ENCODE results near the gene ZFPL1.

ZFPL1 gene

GRCh38 chr11:65083834-65084597 lies at the start of gene ZFPL1, which contains the start of gene CDCA5:
ZFPL1 (plus strand) TSS chr11:65084222; CDS start chr11:65084699, 477 bp downstream.
CDCA5 (minus strand) TSS chr11:65084040; CDS start chr11:65083978, 62 bp downstream.
- peak; percentile 97 for DNase-seq

DNA sequence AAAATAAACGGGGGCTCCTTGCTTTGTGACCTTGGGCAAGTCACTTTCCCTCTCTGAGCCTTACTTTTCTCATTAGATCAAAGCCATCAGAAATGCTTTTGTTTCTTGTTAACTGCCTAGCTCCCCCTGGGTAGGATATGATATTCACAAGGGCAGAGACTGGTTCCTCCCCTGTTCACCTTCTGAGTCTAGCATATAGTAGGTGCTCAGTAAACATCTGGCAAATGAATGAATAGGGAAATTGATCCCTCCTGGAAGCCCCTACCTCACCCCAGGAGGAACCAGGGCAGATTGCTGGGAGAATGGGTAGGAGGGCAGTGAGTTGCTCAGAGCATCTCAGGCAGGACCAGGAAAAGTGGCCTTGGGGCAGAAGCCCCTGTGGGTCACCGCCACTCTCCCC lies 49.6 kb upstream of the ZFPL1 start:
- no peak for DNase-seq

- DNase-seq = no peak
Observed at GRCh38 chr11:65035579-65035978, 48.4 kb upstream of the ZFPL1 start.

GRCh38 chr11:65036931-65037330 lies 47.1 kb upstream of the ZFPL1 start:
- DNase-seq = no peak

DNA sequence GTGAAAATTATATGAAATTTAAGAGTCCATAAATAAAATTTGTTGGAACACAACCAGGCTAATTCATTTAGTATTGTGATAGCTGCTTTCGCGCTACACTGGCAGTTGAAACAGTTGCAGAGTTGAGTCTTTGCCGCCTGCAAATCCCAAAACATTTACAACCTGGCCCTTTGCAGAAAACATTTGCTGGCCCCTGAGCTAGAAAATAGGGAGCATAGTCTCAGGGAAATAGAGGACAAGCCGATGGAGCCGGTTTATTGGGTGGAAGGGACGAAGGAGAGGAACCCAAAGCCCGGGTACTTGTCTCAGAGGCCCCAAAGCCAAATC lies 43.5 kb upstream of the ZFPL1 start:
- no peak for DNase-seq

- peak; percentile 91 for DNase-seq
Observed at GRCh38 chr11:65040847-65041622, 43.0 kb upstream of the ZFPL1 start, which contains the start of gene SAC3D1. SAC3D1 (plus strand) TSS chr11:65041210; CDS start chr11:65041293, 83 bp downstream.

DNA sequence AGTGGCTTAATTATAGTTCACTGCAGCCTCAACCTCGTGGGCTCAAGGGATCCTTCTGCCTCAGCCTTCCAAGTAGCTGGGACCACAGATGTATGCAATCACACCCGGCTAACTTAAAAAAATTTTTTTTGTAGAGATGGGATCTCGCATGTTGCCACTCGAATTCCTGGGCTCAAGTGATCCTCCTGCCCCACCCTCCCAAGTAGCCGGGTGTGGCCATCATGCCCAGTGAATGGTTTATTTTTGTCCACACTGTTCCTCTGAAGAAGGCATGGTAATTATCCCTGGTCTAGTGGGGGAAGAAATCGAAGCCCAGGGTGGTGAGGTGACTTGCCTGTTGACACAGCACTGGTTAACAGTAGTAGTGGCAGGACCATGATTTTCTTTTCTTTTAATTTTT lies 41.1 kb upstream of the ZFPL1 start:
- no peak for DNase-seq

DNA sequence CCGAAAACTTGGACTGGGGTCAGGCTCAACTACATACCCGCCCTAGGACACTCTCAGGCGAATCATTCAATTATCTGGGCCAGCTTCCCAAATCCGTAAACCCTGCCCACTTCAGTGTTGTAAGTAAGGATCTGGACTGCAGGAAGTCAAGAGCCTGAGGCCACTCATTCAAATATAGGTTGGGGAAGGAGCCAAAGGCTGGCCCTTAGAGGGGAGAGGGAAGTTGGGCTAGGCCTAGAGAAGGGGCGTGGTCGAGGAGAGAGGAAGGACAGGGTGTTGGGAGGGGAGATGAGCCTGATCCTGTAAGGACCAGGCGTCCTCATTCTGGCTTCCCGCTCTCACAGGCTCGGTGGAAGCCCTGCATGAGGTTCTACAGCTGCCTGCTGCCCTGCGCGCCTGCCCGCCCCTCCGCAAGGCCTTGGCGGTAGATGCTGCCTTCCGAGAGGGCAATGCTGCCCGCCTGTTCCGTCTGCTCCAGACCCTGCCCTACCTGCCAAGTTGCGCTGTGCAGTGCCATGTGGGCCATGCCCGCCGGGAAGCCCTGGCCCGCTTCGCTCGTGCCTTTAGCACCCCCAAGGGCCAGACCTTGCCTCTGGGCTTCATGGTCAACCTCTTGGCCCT lies 40.0 kb upstream of the ZFPL1 start:
- no peak for DNase-seq

GRCh38 chr11:65045061-65045460 lies 39.0 kb upstream of the ZFPL1 start:
- no peak for DNase-seq

- DNase-seq = no peak
Observed at GRCh38 chr11:65045728-65046127, 38.3 kb upstream of the ZFPL1 start.

GRCh38 chr11:65047581-65048422 lies 36.2 kb upstream of the ZFPL1 start:
- peak; percentile 16 for DNase-seq

DNA sequence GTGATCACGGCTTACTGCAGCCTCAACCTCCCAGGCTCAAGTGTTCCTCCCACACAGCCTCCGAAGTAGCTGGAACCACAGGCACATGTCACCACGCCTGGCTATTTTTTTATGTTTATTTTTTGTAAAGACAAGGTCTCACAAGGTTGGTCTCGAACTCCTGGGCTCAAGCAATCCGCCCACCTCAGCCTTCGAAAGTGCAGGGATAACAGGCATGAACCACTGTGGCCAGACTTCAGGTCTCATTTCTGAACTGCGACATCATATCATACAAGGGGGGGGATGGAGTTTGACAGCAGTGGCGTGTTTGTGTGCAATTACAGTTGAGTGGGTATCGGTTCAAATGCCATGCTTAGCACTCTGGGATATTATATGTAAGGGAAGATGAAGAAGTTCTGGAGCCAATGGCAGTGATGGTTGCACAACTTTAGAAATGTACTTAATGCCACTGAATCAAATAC lies 32.6 kb upstream of the ZFPL1 start:
- no peak for DNase-seq

GRCh38 chr11:65053827-65054508 lies 30.1 kb upstream of the ZFPL1 start:
- DNase-seq = peak; percentile 43

DNA sequence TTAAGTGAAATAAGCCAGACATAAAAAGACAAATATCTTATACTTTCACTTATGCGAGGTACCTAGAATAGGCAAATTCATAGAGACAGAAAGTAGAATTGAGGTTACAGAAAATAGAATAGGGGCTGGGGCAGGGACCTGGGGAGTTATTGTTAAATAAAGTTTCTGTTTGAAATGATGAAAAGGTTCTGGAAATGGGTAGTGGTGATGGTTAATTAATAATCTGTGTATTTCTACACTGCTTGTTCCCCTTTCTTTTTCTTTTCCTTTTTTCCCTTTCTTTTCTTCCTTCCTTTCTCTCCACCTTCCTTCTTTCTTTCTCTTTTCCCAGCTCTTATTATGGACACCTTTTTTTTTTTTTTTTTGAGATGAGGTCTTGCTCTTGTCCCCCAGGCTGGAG lies 28.5 kb upstream of the ZFPL1 start:
- no peak for DNase-seq

DNA sequence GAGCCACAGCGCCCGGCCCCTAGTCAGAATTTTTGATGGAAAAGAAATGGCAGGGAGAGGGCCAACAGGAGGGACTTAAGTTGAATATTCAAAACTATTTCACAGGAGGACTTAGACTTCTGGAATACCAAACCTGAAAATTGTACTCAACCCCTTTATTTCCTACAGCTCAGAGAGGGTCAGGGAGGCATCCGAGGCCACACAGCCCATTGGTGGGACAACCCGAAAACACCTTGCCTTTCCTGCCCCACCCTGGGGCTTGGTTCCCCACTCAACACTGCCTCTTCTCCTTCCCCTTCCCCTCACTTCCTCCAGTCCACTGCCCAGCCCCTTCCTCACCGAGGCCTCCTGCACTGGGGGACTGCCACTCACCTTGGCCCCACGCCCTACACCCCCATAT lies 27.0 kb upstream of the ZFPL1 start:
- no peak for DNase-seq

- no peak for DNase-seq
Observed at GRCh38 chr11:65057526-65057925, 26.5 kb upstream of the ZFPL1 start.

DNA sequence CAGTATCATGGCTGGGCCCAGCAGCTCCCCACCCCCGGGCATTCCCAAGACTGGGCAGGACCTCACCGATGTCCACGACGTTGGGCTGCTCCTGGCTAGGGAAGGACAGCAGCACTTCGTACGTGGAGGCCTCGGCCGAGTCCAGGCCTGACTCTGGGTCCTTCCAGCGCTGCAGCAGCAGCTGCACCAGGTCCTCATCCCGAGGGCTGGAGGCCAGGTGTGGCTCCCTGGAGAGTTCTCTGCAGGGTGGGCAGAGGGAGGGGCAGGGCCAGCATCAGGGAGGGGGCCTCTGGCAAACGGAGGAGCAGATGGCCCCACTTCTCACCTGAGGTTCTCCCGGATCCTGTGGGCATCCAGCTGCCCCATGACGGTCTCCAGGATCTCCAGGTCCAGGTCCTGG lies 26.0 kb upstream of the ZFPL1 start:
- DNase-seq = no peak

DNA sequence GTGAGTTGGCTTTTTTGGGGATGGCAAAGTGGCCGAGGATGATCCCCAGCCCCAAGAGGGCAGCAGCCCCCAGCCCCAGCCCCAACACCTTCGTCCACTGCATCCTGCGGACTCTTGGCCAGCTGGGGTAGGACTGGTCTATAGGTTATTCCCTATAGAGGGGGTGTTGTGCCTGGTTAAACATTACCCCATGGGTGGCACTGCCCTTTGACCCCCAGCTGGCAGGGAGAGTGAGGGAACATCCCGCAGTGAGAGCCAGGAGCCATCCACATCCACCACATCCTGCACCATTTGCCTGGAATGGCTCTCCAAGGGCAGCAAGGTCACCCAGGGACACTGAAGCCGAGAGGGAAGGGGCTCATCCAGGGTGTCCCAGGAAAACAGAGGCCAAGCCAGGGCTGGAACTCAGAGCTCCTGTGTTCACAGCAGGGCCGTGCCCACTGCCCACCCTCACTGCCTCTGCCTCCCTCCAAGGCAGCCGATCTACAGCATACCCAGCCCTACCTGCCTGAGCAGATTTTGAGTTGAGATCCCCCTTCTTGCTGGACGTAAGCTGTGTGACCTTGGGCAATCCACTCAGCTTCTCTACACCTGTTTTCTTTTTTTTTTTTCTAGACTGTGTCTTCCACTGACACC lies 25.5 kb upstream of the ZFPL1 start, which contains the start of gene NAALADL1:
NAALADL1 (minus strand) TSS at position 135 of the 636 bp plus-strand sequence; CDS start at position 103, 32 bp downstream.
- DNase-seq = no peak

GRCh38 chr11:65059523-65059922 lies 24.5 kb upstream of the ZFPL1 start:
- no peak for DNase-seq

- no peak for DNase-seq
Observed at GRCh38 chr11:65059959-65060824, 23.8 kb upstream of the ZFPL1 start.

Measured in CD4-positive, alpha-beta T cell treated with Interleukin-10 for 1 hour (primary cell).